ENCODE measurements around the gene HOXD4.

Gene HOXD4

DNA sequence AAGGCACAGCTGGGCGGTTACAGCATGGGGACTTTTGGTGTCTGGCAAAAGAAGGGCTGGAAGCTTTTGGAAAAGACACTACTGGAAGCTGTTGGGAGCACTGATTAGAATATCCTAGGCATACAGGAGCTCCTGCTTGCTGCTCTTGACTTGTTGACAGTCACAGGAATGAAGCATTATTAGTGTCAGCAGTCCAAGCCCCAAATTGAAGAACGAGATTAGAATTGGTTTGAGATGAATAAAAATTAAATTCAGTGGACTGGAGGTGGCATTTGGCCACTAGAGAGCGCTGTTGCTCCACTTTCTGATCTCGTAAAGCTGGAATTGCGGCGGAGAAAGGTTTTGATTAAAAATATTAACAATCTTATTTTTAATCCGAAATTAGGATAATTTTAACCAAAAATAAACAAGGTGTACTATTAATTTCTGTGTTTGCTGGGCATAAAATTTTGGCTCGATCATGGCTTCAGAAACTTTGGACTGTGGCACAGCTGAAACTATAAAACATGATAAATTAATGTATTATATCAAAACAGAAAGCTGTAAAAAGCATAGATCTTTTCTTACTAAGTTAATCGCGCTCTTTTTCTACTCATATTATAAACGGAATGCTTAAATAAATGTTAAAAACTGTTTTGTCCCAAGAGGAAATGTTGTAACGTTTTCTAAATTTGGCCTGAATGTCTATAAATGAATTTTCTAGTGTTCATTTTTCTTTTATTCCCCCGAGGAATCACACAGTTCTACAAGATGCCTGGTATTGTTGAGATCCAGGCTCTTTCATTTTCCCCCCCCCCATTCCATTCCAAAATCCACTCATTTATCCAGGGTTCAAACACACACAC, 24.2 kb upstream of the HOXD4 start:
- peak; percentile 65 for DNase-seq (ENCODE audit: low spot score)

DNA sequence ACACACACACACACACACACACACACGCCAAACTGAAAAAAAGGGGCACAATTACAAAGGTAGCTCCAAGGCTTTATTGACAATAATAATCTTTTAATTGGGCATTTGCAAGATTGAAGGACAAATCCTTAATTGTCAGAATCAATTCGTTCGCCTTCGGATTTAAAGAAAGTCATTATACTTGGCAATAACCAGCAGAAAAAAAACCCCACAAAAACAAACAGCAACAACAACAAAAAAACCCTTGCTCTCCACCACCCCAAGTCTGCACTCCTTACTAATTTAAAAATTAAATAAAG, 23.6 kb upstream of the HOXD4 start:
- DNase-seq (ENCODE audit: low spot score): no peak

DNA sequence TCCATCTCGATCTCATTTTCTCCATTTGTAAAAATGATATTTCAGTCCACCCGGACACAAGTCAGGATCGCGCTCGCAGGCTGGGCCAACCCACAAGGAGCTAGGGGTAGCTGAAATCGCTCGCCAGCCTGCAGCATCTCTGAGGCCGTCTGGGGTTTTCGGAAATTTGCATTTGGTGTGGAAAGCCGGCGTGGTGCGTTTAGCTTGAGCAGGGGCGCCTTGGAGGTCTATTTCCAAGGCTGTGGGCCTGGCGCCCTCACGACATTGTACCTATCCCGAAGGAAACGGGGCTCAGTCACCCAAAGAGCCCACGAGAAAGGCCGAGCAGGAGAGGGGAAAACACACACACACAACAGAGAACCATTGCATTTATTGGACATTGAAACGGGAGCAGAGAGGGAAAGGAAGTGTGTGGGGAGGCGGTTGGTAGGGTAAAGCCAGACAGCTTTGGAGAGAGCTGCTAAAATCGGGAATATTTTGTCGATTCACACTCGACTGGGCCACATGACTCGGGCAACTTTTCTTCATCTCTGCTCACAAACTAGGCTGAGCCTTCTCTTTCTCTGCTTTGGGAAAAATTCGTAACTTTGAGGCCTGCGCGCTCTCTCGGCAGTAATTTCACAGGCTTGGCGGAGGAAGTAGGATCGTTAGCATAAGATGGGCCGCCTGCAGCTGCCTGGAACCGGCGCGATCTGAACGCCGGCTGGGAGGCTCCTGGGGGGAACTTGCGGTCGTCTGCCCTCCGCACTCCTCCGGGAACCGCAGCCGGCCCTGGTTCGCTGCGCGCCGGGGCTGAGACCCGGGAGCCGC, 23.0 kb upstream of the HOXD4 start:
- DNase-seq (ENCODE audit: low spot score): no peak

DNA sequence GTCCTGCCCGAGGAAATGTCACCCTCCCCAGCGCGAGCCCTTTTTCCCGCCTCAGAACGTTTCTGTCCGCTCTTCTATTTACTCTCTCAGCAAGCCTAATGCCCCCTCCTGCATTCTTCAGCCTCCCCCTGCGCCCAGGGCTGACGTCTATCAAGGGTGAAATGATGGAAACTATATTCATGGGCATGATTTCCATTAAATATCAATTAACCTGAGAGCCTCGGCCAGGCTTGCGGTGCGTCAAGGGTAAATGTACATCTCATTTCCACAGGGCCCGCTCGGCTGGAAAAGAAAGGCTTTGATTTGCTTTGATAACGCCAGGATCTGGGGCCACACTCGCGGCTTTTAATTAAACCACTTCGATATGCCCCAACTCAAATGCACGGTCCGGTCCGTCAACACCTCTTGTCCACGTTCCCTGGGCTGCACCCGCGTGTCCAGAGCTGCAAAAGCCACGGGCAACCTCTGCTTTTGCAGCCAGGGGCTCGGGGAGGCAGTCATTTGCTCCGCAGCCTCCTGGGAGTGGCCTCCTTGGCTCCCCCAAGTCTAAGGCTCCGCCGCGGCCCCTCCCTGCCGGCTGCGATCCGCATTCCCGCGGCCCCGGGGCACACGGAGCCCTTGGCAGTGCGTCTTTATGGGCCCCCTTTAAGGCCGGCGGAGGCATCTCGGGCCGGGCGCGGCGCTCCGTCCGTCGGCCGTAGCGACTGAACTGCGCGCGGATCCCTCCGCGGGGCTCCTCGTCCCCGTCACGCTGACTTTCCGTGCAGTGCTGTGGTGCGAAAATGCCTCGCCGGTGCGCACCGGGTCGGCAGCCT, 22.2 kb upstream of the HOXD4 start, which contains the start of gene HOXD8:
HOXD8 (plus strand) TSS at position 724 of the 815 bp plus-strand sequence. CDS start 662 bp downstream, outside the sequence.
- DNase-seq (ENCODE audit: low spot score): no peak

DNA sequence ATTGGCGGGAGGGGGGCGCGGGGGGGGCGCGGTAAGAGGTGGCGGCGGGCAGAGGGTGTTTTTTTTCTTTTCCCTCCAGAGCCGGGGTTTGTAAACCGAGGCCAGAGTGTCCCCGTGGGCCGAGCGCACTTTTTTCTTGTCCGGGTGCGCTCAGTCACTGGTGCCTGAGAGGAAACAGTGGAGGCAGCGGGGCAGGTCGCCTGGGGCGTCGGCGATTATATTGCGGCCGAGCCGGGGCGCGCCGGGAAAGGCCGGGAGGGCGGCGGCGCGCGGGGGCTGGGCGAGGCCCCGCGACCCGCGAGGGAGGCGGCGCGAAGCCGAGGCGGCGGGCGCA, 21.6 kb upstream of the HOXD4 start:
- no peak for DNase-seq (ENCODE audit: low spot score)

DNA sequence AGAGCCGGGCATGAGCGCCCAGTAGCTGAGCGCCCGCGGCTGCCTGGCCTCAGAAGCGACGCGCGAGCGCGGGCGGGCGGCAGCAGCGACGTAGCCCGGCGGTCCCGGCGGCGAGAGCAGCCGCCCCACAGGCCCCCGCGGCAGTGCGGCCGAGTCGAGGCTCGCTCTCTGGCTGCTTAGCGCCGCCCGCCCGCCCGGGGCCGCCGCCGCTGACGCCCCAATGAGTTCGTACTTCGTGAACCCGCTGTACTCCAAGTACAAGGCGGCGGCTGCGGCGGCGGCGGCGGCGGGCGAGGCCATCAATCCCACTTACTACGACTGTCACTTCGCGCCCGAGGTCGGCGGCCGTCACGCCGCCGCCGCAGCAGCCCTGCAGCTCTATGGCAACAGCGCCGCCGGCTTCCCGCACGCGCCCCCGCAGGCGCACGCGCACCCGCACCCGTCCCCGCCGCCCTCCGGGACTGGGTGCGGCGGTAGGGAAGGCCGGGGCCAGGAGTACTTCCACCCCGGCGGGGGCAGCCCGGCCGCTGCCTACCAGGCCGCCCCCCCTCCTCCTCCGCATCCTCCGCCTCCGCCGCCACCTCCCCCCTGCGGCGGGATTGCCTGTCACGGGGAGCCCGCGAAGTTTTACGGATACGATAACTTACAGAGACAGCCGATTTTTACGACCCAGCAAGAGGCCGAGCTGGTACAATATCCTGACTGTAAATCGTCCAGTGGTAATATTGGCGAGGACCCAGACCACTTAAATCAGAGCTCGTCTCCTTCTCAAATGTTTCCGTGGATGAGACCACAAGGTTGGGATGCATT, 21.0 kb upstream of the HOXD4 start:
- no peak for DNase-seq (ENCODE audit: low spot score)

DNA sequence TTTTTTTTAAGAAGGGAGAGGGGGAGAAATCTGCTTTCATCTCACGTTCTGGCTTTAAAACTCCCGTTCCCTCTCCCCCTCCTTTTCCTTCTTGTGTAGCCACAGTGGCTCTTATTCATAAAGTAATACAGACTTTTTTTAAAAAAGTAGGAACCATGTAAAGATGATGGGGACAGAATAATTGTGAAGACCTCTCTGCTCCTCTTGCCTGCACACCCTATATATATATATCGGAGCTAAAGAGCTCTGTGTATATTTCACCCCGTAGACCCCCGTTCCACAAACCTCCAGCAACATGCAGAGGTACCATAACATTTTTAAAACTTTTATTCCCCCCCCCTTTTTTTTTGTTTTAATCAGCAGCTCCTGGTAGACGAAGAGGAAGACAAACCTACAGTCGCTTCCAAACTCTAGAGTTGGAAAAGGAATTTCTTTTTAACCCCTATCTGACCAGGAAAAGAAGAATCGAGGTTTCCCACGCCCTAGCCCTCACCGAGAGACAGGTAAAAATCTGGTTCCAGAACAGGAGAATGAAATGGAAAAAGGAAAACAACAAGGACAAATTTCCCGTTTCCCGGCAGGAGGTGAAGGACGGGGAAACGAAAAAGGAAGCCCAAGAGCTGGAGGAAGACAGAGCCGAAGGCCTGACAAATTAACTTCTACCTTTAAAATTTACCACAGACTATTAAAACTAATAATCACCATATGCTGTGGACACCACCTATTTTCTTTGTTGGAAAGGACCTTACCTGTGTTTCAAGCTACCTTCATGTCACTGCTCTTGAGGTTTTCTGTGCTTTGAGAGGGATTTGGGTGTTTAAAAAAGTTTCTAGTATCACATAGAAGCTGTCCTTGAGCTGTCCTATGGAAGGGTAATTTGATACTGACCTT, 20.1 kb upstream of the HOXD4 start:
- no peak for DNase-seq (ENCODE audit: low spot score)

DNA sequence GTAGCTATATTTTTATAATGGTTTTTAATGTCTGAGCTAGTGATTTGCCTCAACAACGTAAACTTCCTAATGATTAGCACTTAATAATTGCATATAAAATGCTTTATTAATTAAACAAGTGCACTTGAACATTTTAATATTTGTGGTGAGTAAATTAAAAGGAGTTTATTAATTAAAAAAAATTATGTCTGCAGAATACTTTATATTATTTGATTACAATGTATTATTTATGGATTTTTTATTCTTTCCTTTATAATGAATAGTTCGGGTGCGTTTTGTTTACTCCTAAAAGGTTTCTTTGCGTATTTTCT, 19.5 kb upstream of the HOXD4 start:
- no peak for DNase-seq (ENCODE audit: low spot score)

DNA sequence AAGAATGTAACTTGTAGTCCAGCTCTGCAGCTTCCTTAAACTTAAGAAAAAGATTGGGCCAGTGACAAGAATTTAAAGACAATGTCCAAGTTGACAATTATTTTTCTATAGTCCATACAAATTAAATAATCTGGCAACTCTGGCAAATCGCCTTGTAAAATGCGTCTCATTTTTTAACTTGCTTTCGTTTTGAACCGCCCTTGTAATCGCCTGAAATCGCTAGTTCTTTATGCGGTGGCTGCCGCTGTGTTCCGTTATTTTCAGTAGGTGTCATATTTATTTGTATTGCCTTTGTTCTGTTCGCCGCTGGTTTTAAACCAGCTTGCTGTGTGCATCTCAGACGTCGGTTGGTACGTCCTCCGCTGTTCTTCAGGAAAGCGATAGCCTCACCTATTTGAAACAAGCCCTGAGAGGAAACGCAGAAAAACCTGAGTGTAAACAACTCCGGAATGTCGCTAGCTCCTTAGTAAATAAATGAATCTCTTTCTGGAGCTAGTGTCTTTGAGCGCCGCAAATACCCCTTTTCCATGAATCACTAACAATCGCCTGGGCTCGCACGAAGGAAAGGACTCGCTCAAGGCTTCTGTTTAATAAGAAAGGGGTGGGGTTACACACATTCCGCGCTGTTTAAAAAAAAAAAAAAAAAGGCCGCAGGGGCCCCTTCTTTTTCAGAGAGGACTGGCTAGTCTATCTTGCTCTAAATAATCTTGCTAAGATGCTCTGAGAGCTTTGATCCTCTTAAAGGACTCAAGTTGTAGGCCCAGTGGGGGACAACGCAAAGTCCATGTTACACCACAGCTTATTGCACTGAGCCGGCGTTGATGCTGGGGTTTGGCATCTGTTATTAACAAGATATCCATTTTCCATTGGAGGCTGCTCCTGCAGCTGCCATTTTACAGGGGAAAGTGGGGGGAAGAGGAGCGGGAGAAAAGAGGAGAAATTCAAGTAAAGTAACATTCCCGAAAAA, 18.9 kb upstream of the HOXD4 start:
- DNase-seq (ENCODE audit: low spot score): no peak

DNA sequence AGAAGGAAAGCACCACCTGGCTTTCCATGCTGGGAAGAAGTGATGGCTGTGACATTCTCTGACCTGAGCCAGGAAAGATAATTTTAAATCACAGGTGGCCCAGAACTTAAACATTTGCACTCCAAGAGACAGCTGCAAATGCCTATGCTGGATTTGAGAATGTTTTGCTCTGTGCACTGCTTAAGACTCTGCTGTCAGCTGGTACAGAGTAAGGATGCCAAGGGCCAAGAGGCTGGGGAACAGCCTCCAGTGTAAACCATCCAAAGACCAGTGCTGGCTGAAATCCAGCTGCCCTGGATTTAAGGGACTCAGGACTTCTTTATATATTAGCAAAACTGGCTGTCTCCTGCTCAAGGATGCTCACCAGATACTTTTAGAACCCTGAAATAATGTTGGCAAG, 18.0 kb upstream of the HOXD4 start:
- no peak for DNase-seq (ENCODE audit: low spot score)

DNA sequence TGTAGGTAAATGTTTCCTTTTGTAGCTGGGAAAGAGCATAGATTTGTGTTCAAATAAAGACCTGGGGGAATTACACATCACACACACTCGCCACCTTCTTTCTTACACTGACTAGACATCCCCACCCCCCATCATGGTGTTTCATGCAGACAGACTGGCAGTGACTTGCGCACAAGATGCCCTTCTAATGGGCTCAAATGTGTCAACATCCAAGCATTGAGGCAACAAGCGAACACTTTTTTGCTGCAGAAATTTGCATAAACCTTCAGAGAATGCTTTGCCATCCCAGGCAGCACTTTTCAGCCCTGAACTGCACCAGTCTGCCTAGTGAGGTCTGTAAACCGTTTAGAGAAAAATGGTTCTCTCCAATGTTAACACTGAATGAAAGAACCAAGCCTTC, 17.3 kb upstream of the HOXD4 start:
- no peak for DNase-seq (ENCODE audit: low spot score)

DNA sequence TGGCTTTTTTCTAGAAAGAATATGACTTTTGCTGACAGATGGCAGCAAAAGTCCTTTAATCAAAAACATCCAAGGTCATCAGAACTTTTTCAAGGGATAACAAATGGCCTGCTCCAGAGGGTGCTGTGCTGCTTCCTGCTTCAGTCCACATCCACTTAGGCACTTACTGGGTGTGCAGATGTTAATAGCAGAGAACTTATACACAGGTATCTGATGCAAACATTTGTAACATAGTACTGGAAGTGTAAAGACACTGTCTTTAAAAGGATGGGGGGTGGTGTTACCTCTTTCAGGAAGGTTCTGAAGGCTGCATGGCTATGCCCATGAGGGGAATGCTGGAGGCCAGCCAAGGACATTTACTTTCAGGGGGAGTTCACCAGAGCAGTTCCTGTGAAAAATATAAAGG, 16.3 kb upstream of the HOXD4 start:
- DNase-seq (ENCODE audit: low spot score): no peak

DNA sequence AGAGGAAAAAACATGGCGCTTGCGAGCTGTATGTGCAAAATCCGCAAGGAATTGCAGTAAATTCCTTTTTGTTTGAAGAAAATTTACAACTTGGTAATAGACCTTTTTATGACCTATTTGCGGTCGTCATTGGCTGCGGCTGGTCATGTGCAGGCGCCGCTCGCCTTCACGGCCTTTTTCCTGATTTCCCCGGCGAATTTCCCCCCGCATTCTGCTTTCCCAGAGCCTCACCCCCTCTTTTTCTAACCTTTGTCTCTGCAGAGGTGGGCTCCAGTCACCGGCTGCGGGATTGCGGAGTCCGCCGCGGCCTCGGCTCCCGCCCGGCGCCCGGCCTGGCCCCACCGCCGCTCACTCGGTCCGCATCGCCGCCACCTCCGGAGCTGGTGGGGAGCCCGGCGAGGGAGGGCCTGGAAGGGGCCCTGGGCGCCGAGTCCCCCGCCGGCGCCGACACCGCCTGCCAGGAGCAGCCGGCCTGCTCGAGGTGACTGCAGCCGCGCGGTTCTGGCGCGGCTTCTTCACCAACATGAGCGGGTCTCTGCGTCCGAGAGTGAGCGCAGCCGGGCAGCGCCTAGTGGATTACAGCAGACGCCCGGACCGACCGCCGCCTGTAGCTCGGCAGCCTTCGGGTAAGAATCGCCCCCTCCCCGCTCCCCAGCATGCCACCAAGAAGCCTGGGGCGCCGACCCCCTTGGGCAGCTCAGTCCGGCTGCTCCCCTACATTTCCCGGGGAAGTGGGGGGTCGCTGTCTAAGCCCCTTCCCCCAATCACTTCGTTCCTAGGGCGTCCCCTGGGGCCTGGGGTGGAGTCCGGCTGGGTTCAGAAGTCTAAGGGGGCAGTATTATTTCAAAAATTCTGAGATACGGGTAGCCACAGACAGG, 14.7 kb upstream of the HOXD4 start:
- no peak for DNase-seq (ENCODE audit: low spot score)

DNA sequence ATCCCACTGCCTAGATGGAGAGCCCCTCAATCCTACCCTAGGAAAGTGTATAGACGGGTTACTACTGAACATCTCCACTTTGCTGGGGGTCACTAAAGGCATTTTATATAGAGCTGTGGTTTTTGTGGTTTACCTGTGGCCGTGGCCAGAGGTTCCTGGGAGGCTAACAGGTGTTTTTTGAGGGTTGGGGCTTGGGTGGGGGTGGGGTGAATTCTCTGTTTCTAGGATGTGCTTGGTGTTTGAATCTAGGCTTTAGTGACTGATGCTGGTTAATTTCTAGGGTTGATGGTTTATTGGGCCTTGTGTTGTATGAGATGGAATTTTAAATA, 14.1 kb upstream of the HOXD4 start:
- DNase-seq (ENCODE audit: low spot score): no peak

DNA sequence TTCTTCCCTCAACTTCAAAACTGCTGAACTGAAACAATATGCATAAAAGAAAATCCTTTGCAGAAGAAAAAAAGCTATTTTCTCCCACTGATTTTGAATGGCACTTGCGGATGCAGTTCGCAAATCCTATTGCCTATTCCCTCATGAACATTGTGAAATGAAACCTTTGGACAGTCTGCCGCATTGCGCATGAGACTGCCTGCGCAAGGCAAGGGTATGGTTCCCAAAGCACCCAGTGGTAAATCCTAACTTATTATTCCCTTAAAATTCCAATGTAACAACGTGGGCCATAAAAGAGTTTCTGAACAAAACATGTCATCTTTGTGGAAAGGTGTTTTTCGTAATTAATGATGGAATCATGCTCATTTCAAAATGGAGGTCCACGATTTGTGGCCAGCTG, 13.4 kb upstream of the HOXD4 start:
- DNase-seq (ENCODE audit: low spot score): no peak

DNA sequence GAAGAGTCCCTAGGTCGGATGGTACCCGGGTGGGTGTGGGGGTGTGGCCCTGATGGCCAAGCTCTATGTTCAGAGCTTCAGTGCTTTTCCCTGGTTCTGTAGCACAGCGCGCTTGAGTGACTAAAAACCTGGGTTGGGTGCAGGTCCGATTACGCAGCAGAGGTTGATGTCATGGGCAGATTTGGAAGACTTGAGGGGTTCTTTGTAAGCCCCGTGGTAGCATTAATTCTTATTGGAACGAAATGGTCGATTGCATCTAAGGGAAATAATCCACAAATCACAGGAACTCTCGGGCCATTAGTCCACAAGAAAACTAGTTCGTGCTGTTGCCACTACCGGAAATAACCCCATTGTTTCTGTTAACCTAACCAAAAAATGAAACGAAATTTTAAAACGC, 12.8 kb upstream of the HOXD4 start:
- DNase-seq (ENCODE audit: low spot score): no peak

DNA sequence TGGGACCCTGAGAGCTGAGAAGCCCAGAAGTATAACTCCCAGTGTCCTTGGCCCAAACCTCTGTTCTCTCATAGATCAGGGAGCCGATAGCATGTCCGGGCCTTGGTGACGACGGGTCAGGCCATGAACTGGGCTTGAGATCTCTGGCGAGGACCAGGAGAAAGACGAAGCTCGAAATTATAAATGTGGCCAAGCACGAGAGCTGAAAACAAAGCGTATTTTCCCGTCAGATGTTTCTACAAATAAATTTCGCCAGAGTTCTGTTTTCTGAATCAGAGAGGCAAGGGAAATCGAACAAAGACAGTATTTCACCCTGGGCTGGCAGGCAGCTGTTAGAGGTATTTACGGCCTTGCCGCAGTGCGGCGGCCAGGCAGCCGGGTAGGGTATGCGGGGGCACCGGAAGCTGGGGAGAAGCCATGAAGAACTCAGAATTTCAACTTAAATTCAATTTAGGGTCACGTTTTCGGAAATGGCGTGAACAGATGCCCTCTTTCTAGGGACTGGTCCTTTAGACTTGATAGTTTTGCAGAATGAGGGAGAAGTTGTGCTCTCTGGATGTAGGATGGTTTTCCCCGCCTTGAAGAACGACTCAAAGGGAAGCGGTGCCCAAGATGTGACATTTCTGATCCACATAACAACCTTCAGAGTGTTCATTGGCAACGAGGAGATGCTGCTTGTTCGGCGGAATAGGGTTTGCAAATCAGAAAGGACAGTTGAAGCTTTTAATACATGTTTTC, 12.3 kb upstream of the HOXD4 start:
- DNase-seq (ENCODE audit: low spot score): no peak
